ENCODE results near the gene PLA1A.

- TF ChIP-seq POLR2A (IDR thresholded peaks at IDR 0.05) (no peak), EP300 (IDR thresholded peaks at IDR 0.05) (no peak)
These were observed 15.5 kb downstream of the PLA1A start for GRCh38 chr3:119613201-119613600.
